Esophagus muscularis mucosa (tissue), 3 donors: ENCODE data around the gene TSC22D2.

Experiments
- CTCF ChIP-seq, 3 experiments: fragments of 200-600 bp in 2 of 3; fragments of 450-650 bp in 1 of 3; sonication (generic) in 2 of 3; IDR thresholded peaks; one replicate each; pipeline ENCODE4 v1.5.1; 2017 to 2019; ENCODE audit warnings: antibody characterized with exemption in 3 of 3, mild to moderate bottlenecking in 2 of 3, moderate library complexity in 1 of 3
- POLR2A ChIP-seq: fragments of 450-650 bp; IDR thresholded peaks from one replicate; pipeline ENCODE4 v1.6.1; 2017; ENCODE audit warnings: antibody characterized with exemption, moderate library complexity, mild to moderate bottlenecking, low read depth
- POLR2AphosphoS5 ChIP-seq, 2 donors: sonication (generic); formaldehyde crosslinking; IDR thresholded peaks; one replicate each; pipeline ENCODE4 v1.6.1; 2017; ENCODE audit warnings: antibody characterized with exemption in 2 of 2

- no peak for TF ChIP-seq POLR2A
- TF ChIP-seq CTCF (IDR thresholded peaks at IDR 0.05): no peak
- no peak for TF ChIP-seq POLR2AphosphoS5 (IDR thresholded peaks at IDR 0.05)
These were observed 36.3 kb downstream of the TSC22D2 start for GRCh38 chr3:150444371-150444770.
